Measurements from ENCODE around the gene TBX20.

The TBX20 gene

GRCh38 chr7:35253710-35254495, at the start of gene TBX20:
Gene TBX20 (minus strand): TSS chr7:35254100. CDS start chr7:35253620, 480 bp downstream.
- DNase-seq (ENCODE audit: low read depth) = peak; percentile 28
- peak within 1 kb of the TSS; percentile 29 for H3K4me3 ChIP-seq (ENCODE audit: low read length)
- TF ChIP-seq CTCF (IDR thresholded peaks at IDR 0.05; ENCODE audit: insufficient read depth, low read depth, low read length, missing control alignments) = no peak

GRCh38 chr7:35289376-35289775, 35.5 kb upstream of the TBX20 start:
- no peak for DNase-seq (ENCODE audit: low read depth)
- no peak overlapping the region for H3K4me3 ChIP-seq (ENCODE audit: low read length)
- TF ChIP-seq CTCF (IDR thresholded peaks at IDR 0.05; ENCODE audit: insufficient read depth, low read depth, low read length, missing control alignments) = no peak

GRCh38 chr7:35286986-35287385, 33.1 kb upstream of the TBX20 start:
- no peak for DNase-seq (ENCODE audit: low read depth)
- H3K4me3 ChIP-seq (ENCODE audit: low read length) = no peak overlapping the region
- no peak for TF ChIP-seq CTCF (IDR thresholded peaks at IDR 0.05; ENCODE audit: insufficient read depth, low read depth, low read length, missing control alignments)

GRCh38 chr7:35286422-35286821, 32.5 kb upstream of the TBX20 start:
- DNase-seq (ENCODE audit: low read depth) = no peak
- no peak for TF ChIP-seq CTCF (IDR thresholded peaks at IDR 0.05; ENCODE audit: insufficient read depth, low read depth, low read length, missing control alignments)
- no peak overlapping the region for H3K4me3 ChIP-seq (ENCODE audit: low read length)

- TF ChIP-seq CTCF (IDR thresholded peaks at IDR 0.05; ENCODE audit: insufficient read depth, low read depth, low read length, missing control alignments) = no peak
- no peak overlapping the region for H3K4me3 ChIP-seq (ENCODE audit: low read length)
- no peak for DNase-seq (ENCODE audit: low read depth)
Observed at GRCh38 chr7:35285799-35286198, 31.9 kb upstream of the TBX20 start.

GRCh38 chr7:35280902-35281301, 27.0 kb upstream of the TBX20 start:
- no peak for TF ChIP-seq CTCF (IDR thresholded peaks at IDR 0.05; ENCODE audit: insufficient read depth, low read depth, low read length, missing control alignments)
- DNase-seq (ENCODE audit: low read depth) = no peak
- no peak overlapping the region for H3K4me3 ChIP-seq (ENCODE audit: low read length)

GRCh38 chr7:35277359-35277758, 23.5 kb upstream of the TBX20 start:
- H3K4me3 ChIP-seq (ENCODE audit: low read length) = no peak overlapping the region
- no peak for TF ChIP-seq CTCF (IDR thresholded peaks at IDR 0.05; ENCODE audit: insufficient read depth, low read depth, low read length, missing control alignments)
- no peak for DNase-seq (ENCODE audit: low read depth)

Data from epithelial cell of esophagus (primary cell).